ENCODE results near the gene HDDC3.

GRCh38 chr15:90881978-90882721 lies 50.2 kb downstream of the HDDC3 start:
- TF ChIP-seq ZNF384 (IDR thresholded peaks at IDR 0.05): no peak
- TF ChIP-seq FOXM1 (IDR thresholded peaks at IDR 0.05; ENCODE audit: borderline replicate concordance): no peak
- no peak for TF ChIP-seq FOXA1 (IDR thresholded peaks at IDR 0.05)
- TF ChIP-seq NFRKB (IDR thresholded peaks at IDR 0.05): no peak
- TF ChIP-seq FOXK2 (IDR thresholded peaks at IDR 0.05): no peak
- TF ChIP-seq HDGF (IDR thresholded peaks at IDR 0.05; ENCODE audit: borderline replicate concordance): no peak
- no peak for TF ChIP-seq PKNOX1 (IDR thresholded peaks at IDR 0.05)

All from HEK293T (cell line).